HL-60 (cell line): ENCODE measurements around the gene HOXA2.

Experiments used
- DNase-seq, 2 experiments: peaks; one replicate each; pipeline ENCODE4 v3.0.0-alpha.2; 2010 to 2020; ENCODE audit warnings: low read depth in 1 of 2, low spot score in 1 of 2
- H3K27ac ChIP-seq: fragments of 250-450 bp; sonication (Bioruptor Pico); replicated peaks from 2 replicates; pipeline ENCODE4 v1.5.1; 2020; ENCODE audit warnings: mild to moderate bottlenecking, moderate library complexity
- H3K27me3 ChIP-seq: fragments of 250-450 bp; sonication (Bioruptor Pico); 2 replicates; pipeline ENCODE4 v1.5.1; 2021; ENCODE audit warnings: mild to moderate bottlenecking, moderate library complexity; ENCODE audit not compliant: insufficient read depth, poor library complexity, severe bottlenecking
- H3K4me3 ChIP-seq: replicated peaks from 2 replicates; pipeline ENCODE4 v1.5.1; 2011; ENCODE audit warnings: mild to moderate bottlenecking, control low read depth, low read length; ENCODE audit not compliant: insufficient read depth
- GABPA ChIP-seq: IDR thresholded peaks from 2 replicates; pipeline ENCODE4 v1.6.1; 2012; ENCODE audit warnings: low read depth
- POLR2AphosphoS5 ChIP-seq: IDR thresholded peaks from 2 replicates; pipeline ENCODE4 v1.6.1; 2012; ENCODE audit warnings: low read depth
- SPI1 ChIP-seq: IDR thresholded peaks from 2 replicates; pipeline ENCODE4 v1.6.1; 2012; ENCODE audit warnings: low read depth, mild to moderate bottlenecking, borderline replicate concordance
- TF ChIP-seq, protein P1 (sequence below): IDR thresholded peaks from 2 replicates; pipeline ENCODE4 v1.6.1; 2012; ENCODE audit warnings: low read depth; ENCODE audit not compliant: insufficient replicate concordance
- TF ChIP-seq, protein P2 (sequence below): IDR thresholded peaks from one replicate; pipeline ENCODE4 v1.5.1; 2011; ENCODE audit warnings: low read length, control low read depth, inconsistent platforms; ENCODE audit not compliant: insufficient read depth

HOXA2 gene

DNA sequence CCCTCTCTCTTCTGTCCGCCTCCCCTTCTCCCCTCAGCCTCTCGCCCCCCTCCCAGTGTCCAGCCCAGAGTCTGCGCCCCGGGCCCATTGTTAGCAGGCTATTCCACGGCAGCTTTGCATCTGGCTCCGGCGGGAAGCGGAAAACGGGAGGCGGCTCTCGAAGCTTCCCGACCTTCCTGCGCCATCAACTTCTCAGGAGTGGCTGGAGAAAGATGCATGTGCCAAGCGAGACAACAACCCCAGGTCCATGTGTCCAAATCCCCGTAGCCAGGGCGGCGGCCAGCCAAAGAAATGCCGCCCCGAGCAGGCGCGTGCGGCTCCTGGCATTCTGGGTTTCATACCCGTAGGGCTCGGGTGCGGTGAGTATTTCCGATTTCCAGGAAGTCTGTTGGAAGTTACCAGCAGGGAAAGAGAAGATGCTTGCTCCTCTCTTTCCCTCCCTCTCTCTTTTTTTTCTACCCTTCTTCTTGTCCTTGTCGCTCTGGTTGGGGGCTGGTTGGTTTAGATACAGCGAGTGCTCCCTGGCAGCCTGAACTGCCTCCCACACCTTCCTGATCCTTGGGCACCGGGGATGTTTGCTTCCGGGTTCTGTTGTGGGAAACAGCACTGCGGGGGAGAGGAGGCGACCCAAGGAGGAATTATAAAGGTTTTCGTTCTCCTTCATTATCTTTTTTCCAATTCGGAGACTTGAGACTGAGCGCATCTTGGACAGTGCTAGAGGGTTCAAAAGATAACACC is 1.2 kb upstream of the HOXA2 start:
- Histone ChIP-seq H3K27me3 (peaks cover 38% of the 10 kb centered on the region), H3K4me3 (no peak overlapping the region), H3K27ac (no peak overlapping the region)
- DNase-seq: no peak
- no peak for TF ChIP-seq SPI1
- no peak for TF ChIP-seq POLR2AphosphoS5
- TF ChIP-seq, protein P1, sequence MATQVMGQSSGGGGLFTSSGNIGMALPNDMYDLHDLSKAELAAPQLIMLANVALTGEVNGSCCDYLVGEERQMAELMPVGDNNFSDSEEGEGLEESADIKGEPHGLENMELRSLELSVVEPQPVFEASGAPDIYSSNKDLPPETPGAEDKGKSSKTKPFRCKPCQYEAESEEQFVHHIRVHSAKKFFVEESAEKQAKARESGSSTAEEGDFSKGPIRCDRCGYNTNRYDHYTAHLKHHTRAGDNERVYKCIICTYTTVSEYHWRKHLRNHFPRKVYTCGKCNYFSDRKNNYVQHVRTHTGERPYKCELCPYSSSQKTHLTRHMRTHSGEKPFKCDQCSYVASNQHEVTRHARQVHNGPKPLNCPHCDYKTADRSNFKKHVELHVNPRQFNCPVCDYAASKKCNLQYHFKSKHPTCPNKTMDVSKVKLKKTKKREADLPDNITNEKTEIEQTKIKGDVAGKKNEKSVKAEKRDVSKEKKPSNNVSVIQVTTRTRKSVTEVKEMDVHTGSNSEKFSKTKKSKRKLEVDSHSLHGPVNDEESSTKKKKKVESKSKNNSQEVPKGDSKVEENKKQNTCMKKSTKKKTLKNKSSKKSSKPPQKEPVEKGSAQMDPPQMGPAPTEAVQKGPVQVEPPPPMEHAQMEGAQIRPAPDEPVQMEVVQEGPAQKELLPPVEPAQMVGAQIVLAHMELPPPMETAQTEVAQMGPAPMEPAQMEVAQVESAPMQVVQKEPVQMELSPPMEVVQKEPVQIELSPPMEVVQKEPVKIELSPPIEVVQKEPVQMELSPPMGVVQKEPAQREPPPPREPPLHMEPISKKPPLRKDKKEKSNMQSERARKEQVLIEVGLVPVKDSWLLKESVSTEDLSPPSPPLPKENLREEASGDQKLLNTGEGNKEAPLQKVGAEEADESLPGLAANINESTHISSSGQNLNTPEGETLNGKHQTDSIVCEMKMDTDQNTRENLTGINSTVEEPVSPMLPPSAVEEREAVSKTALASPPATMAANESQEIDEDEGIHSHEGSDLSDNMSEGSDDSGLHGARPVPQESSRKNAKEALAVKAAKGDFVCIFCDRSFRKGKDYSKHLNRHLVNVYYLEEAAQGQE: no peak
- TF ChIP-seq, protein P2, sequence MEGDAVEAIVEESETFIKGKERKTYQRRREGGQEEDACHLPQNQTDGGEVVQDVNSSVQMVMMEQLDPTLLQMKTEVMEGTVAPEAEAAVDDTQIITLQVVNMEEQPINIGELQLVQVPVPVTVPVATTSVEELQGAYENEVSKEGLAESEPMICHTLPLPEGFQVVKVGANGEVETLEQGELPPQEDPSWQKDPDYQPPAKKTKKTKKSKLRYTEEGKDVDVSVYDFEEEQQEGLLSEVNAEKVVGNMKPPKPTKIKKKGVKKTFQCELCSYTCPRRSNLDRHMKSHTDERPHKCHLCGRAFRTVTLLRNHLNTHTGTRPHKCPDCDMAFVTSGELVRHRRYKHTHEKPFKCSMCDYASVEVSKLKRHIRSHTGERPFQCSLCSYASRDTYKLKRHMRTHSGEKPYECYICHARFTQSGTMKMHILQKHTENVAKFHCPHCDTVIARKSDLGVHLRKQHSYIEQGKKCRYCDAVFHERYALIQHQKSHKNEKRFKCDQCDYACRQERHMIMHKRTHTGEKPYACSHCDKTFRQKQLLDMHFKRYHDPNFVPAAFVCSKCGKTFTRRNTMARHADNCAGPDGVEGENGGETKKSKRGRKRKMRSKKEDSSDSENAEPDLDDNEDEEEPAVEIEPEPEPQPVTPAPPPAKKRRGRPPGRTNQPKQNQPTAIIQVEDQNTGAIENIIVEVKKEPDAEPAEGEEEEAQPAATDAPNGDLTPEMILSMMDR: no peak
- TF ChIP-seq GABPA: no peak

DNA sequence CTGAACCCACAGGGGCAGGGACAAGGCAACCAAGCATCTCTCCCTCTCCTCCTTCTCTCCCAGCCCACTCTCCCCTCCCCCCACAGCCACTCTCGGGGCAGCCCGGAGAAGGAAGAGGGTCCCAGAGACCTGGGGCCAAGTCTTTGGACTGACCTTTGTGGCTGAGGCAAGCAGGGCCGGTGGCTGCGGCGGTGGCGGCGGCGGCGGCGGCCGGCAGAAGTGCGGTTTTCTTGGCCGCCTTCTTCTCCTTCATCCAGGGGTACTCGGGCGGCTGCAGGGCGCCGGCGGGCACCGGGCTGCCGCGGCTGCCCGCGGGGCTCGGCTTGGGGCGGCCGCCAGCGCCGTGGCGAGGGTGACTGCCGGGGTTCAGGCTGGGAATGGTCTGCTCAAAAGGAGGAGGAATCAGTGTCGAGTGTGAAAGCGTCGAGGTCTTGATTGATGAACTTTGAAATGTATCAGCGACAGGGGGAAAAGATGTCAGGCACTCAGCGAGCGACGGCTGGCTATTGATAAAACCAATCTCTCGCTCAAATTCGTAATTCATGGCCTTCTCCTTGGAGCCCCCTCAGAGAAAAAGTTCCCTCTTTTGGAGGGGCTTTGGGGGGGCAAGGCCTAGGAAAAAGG is 414 bp downstream of the HOXA2 start:
- TF ChIP-seq POLR2AphosphoS5 (no peak), SPI1 (no peak)
- DNase-seq: no peak
- Histone ChIP-seq H3K27ac (no peak overlapping the region), H3K27me3 (peaks cover 38% of the 10 kb centered on the region), H3K4me3 (no peak overlapping the region)

DNA sequence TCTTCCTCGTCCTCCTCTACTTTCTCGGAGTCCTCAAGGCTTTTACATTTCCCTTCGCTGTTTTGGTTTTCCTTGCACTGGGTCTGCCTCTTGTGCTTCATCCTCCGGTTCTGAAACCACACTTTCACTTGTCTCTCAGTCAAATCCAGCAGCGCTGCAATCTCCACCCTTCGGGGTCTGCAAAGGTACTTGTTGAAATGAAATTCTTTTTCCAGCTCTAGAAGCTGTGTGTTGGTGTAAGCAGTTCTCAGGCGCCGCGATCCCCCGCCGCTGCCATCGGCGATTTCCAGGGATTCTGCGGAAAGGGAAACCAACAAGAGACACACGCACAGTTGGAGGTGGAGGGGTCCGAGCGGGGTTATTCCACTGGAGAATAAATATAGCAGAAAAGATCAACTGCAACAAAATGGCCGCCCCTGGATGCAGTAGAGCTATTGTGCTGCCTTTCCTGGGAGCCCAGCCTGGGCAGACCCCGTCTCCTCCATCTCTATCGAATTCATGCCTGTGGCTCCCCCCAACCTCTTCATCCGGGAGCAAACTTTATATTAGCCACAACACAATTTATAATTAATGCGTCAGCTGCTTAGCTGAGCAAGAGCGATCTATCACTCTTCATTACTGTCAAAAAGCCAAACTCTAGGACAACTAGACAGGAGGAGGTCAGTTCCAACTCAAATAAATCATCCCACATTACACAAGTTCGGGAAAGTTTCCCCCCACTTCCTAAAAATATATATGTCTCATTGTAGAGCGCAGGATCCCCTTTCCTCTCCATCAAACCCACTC is 1.1 kb downstream of the HOXA2 start:
- Histone ChIP-seq H3K27ac (no peak overlapping the region), H3K27me3 (peaks cover 38% of the 10 kb centered on the region), H3K4me3 (no peak overlapping the region)
- no peak for TF ChIP-seq GABPA
- TF ChIP-seq POLR2AphosphoS5: no peak
- TF ChIP-seq, protein P1: no peak
- TF ChIP-seq SPI1: no peak
- DNase-seq: no peak

DNA sequence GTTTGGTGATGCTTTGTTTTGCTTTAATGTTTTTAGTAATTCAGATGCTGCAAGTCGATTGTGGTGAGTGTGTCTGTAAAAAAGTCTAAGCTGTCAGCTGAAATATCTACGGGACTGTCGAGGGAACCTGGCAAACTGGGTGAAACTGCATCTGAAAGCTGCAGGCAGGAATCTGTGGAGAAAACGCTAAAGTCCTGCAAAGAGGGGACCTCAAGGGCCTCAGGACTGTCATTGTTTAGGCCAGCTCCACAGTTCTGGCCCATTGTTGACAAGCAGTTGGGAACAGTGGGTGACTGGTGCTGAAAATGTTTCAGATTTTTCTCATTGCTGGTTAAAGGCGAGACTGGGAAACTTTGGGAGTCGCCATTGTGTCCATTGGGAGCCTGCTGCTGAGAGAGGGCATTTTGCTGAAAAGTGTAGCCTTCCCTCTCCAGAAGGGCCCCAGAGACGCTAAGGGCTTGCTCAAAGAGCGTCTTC is 1.8 kb downstream of the HOXA2 start:
- H3K27me3 ChIP-seq: peaks cover 36% of the 10 kb centered on the region
- H3K27ac ChIP-seq: no peak overlapping the region
- TF ChIP-seq, protein P1: no peak
- TF ChIP-seq, protein P2: no peak
- TF ChIP-seq POLR2AphosphoS5: no peak
- TF ChIP-seq GABPA: no peak
- no peak for TF ChIP-seq SPI1
- no peak for DNase-seq
- H3K4me3 ChIP-seq: no peak overlapping the region
